Measurements from ENCODE around the gene LRMDA.
"Not testable (repeated sequence)": the region's sequence is repeated elsewhere in the genome, so short reads cannot be mapped to it uniquely, and the experiment has no call there.

Gene LRMDA

GRCh38 chr10:75617485-75618155 is 186.2 kb downstream of the LRMDA start:
- Mint-ChIP-seq H3K27me3 (ENCODE audit: low read depth, poor library complexity) (peaks cover 4% of the 10 kb centered on the region), H3K4me3 (no peak overlapping the region), H3K36me3 (ENCODE audit: low read depth) (no peaks in the 10 kb centered on the region), H3K4me1 (peaks cover 64% of the 10 kb centered on the region), H3K9me3 (no peaks in the 10 kb centered on the region), H3K27ac (peak overlapping the region; percentile 19)
- TF ChIP-seq CTCF (IDR thresholded peaks at IDR 0.05), result no peak
- DNase-seq, result no peak

GRCh38 chr10:75619635-75620034 is 188.2 kb downstream of the LRMDA start:
- no peaks in the 10 kb centered on the region for H3K36me3 Mint-ChIP-seq (ENCODE audit: low read depth)
- no peak for DNase-seq
- peaks cover 4% of the 10 kb centered on the region for H3K27me3 Mint-ChIP-seq (ENCODE audit: low read depth, poor library complexity)
- H3K9me3 Mint-ChIP-seq, result no peaks in the 10 kb centered on the region
- H3K4me1 Mint-ChIP-seq, result peaks cover 64% of the 10 kb centered on the region
- TF ChIP-seq CTCF (IDR thresholded peaks at IDR 0.05), result no peak
- H3K4me3 Mint-ChIP-seq, result no peak overlapping the region
- no peak overlapping the region for H3K27ac Mint-ChIP-seq

GRCh38 chr10:75620356-75620755 is 188.9 kb downstream of the LRMDA start:
- peaks cover 64% of the 10 kb centered on the region for H3K4me1 Mint-ChIP-seq
- no peak for TF ChIP-seq CTCF (IDR thresholded peaks at IDR 0.05)
- DNase-seq, result no peak
- peak overlapping the region; percentile 34 for H3K27ac Mint-ChIP-seq
- H3K27me3 Mint-ChIP-seq (ENCODE audit: low read depth, poor library complexity), result peaks cover 4% of the 10 kb centered on the region
- no peaks in the 10 kb centered on the region for H3K36me3 Mint-ChIP-seq (ENCODE audit: low read depth)
- H3K9me3 Mint-ChIP-seq, result no peaks in the 10 kb centered on the region
- no peak overlapping the region for H3K4me3 Mint-ChIP-seq

GRCh38 chr10:75621003-75621402 is 189.6 kb downstream of the LRMDA start:
- DNase-seq; H3K36me3 Mint-ChIP-seq (ENCODE audit: low read depth); H3K27me3 Mint-ChIP-seq (ENCODE audit: low read depth, poor library complexity): not testable (repeated sequence)

GRCh38 chr10:75622503-75622902 is 191.1 kb downstream of the LRMDA start:
- Mint-ChIP-seq H3K36me3 (ENCODE audit: low read depth) (no peaks in the 10 kb centered on the region), H3K27ac (no peak overlapping the region)
- DNase-seq, result no peak

More at GRCh38 chr10:75621003-75621402, 189.6 kb downstream of the LRMDA start:
- H3K27ac Mint-ChIP-seq, H3K9me3 Mint-ChIP-seq, H3K4me3 Mint-ChIP-seq: not testable (repeated sequence)
- H3K4me1 Mint-ChIP-seq, result peaks cover 62% of the 10 kb centered on the region

More at GRCh38 chr10:75622503-75622902, 191.1 kb downstream of the LRMDA start:
- no peaks in the 10 kb centered on the region for H3K9me3 Mint-ChIP-seq
- no peak for TF ChIP-seq CTCF (IDR thresholded peaks at IDR 0.05)
- peaks cover 63% of the 10 kb centered on the region for H3K4me1 Mint-ChIP-seq
- peaks cover 8% of the 10 kb centered on the region for H3K27me3 Mint-ChIP-seq (ENCODE audit: low read depth, poor library complexity)
- no peak overlapping the region for H3K4me3 Mint-ChIP-seq

All from nephron progenitor cell (in vitro differentiated cells).